Right renal cortex interstitium (tissue), 3 donors: ENCODE results near the gene CLDN5. TPM values are rescaled to one million over a fixed set of nuclear protein-coding genes. Genes with fewer than 3 reads are reported as not detected.
"Not testable (repeated sequence)": the region's sequence is repeated elsewhere in the genome, so short reads cannot be mapped to it uniquely, and the experiment has no call there.

Source experiments
- DNase-seq, 3 donors: peaks; one replicate each; pipeline ENCODE4 v3.0.0-alpha.2; 2013; ENCODE audit warnings: low read depth in 3 of 3, low spot score in 2 of 3
- polyA plus RNA-seq, 3 donors: library from polyadenylated mRNA; unstranded; fragments of 120-200 nt; gene quantifications; one replicate each; pipeline ENCODE4 v1.2.1, GENCODE V29; 2013; ENCODE audit not compliant: insufficient read length in 3 of 3

CLDN5 gene
- polyA plus RNA-seq, 3 donors, result 16.6 to 24.5 (median 22.2) TPM

DNA sequence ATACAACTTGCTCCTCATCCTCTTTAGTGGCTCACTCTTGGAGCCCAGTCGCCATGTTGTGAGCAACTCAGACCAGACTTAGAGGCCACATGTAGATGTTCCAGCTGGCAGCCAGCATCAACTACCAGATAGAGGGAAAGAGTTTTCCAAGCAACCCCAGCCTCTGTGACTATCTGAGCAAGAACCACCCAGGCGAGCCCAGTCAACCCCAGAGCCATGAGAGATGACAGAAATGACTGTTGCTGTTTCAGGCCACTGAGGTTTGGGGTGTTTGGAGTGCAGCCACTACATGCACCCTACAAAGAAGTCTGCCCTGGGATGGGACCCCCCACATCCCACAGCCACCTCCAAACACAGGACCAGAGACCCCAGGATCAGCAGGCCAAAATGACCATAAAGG is 24.8 kb upstream of the CLDN5 start:
- no peak for DNase-seq

DNA sequence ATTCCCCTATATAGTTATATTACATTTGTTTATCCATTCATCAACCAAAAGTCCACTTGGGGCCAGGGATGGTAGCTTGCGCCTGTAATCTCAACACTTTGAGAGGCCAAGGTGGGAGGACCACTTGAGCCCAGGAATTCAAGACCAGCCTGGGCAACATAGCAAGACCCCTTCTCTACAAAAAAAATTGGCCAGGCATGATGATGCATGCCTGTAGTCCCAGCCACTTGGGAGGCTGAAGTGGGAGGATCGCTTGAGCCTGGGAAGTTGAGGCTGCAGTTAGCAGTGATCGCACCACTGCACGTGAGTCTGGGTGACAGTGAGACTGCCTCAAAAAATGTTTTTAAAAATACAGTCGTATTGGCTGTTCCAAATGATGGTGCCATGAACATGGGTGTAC is 24.2 kb upstream of the CLDN5 start:
- not testable (repeated sequence) for DNase-seq

DNA sequence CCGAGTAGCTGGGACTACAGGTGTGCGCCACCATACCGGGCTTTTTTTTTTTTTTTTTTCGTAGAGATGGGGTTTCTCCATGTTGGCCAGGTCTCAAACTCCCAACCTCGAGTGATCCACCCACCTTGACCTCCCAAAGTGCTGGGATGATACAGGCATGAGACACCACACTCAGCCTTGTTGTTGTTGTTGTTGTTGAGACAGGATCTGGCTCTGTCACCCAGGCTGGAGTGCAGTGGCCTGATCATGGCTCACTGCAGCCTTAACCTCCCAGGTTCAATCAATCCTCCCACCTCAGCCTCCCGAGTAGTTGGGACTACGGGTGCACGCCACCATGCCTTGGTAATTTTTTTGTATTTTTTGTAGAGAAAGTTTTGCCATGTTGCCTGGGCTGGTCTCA is 23.4 kb upstream of the CLDN5 start:
- DNase-seq, result no peak

DNA sequence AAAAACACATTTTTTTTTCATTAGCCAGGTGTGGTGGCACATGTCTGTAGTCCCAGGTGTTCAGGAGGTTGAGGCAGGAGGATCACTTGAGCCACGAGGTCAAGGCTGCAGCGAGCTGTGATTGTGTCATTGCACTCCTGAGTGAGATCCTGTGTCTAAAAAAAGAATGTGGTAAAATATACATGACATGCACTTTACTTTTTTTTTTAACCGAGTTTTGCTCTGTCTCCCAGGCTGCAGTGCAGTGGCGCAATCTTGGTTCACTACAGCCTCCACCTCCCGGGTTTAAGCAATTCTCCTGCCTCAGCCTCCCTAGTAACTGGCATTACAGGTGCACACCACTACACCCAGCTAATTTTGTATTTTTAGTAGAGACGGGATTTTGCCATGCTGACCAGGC is 22.5 kb upstream of the CLDN5 start:
- DNase-seq, result no peak

DNA sequence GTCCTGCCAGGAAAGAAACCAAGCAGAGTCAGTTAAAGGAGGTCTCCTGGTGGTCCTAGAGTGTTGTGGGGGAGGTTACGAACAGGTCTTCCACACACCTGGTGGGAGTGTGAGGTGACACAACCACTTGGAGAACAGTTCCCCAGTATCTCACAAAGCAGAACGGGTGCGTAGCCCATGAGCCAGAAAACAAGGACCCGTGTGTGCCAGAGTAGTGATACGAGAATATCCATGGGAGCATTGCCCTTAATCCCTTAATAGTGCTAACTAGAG is 21.7 kb upstream of the CLDN5 start:
- no peak for DNase-seq

DNA sequence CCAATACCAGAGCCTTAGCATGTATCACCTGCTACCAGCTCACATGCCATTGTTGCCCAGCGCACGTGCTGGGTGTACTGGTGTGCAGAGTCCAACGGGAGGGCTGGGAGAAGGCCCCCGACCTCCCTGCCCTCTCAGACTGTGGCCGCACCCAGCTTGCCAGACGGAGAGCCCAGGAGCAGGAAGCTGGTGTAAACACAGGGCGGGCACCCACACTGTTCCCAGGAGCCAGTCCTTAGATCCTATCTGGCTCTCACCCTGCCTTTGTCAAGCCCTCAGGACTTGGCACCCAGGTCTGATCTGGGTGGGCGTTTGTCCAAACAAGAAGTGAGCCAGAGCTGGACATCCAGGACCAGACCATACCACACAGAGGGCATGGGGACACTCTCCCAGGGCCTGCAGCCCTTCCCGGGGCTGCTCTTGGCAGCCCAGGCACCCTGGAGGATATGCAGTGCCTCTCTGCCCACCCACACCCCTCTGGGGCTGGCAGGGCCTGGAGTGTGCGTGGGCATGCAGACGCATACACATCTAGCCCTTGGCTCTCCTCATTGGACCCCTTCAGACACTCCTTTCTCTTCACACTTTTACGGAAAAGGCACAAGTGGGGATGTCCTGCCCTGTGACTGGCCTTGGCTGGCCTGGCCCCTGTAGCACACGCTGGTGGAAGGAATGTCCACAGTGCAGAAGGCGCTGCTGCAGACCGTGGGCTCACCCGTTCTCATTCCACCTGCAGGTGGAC is 19.9 kb upstream of the CLDN5 start:
- no peak for DNase-seq

DNA sequence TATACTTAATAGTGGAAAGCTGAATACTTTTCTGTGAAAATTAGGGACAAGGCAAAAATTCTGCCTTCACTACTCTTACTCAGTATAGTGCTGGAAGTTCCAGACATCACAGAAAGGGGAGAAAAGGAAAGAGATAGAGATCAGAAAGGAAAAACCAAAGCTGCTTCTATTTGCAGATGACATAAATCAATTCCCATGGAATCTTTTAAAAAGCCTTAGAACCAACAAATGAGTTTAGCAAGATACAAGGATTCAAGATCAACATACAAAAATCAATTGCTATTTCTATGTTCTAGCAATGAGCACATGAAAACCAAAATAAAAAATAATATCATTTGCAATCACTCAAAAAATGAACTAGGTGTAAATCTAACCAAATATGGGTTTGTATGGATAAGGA is 16.2 kb upstream of the CLDN5 start:
- DNase-seq, result no peak

DNA sequence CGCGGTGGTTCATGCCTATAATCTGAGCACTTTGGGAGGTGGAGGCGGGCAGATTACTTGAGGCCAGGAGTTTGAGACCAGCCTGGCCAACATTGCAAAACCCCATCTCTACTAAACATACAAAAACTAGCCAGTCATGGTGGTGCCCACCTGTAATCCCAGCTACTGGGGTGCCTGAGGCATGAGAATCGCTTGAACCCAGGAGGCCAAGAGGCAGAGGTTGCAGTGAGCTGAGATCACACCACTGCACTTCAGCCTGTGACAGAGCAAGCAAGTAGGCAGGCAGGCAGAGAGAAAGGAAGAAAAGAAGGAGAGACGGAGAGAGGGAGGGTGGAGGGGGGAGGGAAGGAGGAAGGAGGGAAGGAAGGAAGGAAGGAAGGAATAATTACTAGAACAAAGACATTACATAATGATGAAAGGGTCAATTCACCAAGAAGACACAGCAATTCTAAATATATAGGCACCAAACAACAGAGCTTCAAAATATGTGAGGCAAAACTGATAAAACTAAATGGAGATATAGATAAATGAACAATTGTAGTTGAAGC is 13.8 kb upstream of the CLDN5 start:
- no peak for DNase-seq

DNA sequence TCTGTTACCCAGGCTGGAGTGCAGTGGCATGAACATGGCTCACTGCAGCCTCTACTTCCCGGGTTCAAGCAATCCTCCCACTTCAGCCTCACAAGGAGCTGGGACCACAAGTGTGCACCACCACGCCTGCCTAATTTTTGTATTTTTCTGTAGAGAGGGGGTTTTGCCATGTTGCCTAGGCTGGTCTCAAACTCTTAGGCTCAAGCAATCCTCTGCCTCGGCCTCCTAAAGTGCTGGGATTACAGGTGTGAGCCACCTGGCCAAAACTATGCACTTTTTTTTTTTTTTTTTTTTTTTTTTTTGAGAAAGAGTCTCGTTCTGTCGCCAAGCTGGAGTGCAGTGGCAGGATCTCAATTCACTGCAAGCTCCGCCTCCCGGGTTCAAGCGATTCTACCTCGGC is 12.4 kb upstream of the CLDN5 start:
- no peak for DNase-seq

DNA sequence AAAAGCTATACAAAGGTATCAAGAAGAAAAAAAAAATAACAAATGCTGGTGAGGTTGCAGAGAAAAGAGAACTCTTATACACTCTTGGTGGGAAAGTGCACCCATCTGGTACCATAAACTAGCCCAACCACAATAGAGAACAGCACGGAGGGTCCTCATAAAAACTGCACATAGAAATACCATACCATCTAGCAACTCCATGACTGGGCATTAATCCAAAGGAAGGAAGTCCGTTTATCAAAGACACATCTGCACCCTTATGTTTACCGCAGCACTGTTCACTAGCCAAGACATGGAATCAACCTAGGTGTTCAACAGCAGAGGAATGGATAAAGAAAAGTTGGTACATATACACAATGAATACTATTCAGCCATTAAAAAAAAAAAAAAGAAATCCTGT is 10.8 kb upstream of the CLDN5 start:
- no peak for DNase-seq

DNA sequence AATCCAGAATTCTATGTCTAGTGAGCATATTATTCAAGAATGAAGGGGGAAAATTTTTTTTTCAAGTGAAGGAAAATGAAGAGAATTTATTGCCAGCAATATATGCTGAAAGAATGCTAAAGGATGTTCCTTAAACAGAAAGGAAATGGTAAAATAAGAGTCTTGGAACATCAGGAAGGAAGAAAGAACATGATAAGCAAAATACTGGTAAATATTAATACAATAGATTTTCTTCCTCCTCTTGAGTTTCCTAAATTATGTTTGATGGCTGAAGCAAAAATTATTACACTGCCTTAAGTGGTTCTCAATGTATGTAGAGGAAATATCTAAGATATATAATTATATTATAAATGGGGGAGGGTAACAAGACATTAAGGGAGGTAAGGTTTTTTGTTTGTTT is 9.6 kb upstream of the CLDN5 start:
- DNase-seq, result no peak

DNA sequence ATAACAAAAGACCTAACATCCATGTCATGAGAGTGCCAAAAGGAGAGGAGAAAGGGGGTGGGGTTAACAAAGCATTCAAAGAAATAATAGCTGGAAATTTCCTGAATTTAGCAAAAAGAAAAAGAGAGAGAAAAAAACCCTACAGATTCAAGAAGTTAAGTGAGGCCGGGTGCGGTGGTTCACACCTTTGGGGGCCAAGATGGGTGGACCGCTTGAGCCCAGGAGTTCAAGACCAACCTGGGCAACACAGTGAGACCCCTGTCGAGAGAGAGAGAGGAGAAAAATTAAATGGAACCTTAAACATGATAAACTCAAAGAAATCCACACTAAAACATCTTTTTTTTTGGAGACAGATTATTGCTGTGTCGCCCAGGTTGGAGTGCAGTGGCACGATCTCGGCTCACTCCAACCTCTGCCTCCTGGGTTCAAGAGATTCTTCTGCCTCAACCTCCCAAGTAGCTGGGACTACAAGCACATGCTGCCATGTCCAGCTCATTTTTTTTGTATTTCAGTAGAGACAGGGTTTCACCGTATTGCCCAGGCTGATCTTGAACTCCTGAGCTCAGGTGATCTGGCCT is 8.9 kb upstream of the CLDN5 start:
- DNase-seq, result no peak

DNA sequence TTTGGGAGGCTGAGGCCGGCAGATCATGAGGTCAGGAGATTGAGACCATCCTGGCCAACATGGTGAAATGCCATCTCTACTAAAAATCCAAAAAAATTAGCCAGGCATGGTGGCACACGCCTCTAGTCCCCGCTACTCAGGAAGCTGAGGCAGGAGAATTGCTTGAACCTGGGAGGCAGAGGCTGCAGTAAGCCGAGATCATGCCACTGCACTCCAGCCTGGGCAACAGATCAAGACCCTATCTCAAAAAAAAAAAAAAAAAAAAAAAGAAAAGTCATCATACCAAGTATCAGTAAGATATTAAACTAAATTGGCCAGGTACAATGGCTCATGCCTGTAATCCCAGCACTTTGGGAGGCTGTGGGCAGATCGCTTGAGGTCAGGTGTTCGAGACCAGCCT is 7.1 kb upstream of the CLDN5 start:
- not testable (repeated sequence) for DNase-seq

DNA sequence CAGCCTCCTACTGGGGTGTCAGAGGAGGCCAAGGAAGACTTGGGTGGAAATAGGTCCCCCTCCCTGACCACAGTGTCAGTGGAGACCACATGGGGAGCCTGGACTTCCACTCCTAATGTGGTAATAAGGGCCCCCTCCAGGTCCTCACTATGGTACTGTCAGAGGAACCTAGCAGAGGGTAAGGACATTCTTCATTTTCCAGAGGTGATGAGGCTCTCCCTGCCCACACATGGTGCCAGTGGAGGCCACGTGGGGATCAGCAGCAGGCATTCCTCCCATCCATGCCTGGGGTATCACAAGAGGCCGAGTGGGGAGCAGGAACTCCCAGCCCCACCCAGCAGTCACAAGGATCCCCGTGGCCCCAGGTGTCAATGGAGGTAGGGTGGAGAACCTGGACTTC is 6.5 kb upstream of the CLDN5 start:
- DNase-seq, result no peak

DNA sequence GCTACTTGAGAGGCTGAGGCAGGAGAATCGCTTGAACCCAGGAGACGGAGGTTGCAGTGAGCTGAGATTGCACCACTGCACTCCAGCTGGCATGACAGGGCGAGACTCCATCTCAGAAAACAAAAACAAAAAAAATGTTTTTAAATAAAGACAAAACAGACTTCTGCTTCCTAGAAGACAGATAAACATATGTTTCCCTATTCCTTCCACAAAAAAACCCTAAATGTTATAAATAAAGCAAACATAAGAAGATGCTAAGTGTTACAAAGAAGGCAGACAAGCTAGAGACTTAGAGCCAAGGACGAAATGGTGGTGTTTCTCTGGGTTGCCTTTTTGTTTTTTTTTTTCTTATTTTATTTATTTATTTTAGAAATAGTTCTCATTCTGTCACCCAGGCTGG is 5.6 kb upstream of the CLDN5 start:
- no peak for DNase-seq

DNA sequence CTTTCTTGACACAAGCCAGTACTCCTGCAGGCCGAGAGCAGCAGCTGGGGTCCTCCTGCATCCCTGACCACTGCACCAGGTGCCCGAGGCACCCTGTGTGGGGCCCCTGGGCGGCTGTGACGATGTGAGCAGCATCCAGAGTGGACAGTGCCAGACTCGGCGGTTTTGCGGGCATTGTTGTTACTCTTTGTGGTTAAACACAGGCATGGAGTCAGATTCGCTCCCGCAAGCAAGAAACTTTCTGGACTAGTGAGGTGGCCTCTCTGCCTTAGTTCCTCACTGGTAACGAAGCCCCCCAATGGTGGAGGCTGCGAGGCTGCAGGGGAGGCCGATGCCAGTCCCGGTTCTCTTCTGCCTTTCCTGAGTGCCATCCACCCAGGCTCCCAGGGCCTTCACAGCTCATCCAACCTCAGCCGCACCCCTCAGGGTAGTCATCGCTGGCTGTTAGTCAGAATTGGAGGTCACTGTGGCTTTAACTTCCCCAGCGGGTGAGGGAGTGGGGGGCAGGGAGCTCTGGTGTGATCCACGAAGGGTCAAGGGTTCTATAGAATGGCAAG is 3.7 kb upstream of the CLDN5 start:
- no peak for DNase-seq

DNA sequence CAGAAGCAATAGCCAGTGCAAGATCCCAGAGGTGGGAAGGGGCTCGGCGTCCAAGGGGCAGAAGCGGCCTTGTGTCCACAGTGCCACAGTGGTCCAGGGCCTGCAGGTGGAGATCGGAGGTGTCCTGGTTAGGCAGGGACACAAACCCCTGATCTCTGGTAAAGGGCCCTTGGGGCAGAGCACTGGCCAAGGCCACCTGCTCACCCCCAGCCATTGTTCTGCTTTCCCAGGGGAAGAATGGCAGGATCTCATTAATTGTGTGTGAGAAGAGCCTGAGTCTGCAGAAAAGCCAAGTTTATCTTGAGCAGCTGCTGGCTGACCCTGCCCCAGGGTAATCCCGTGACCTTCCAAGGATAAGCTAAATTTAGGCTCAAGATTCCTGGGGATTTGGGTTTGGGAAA is 3.1 kb upstream of the CLDN5 start:
- DNase-seq, result no peak

DNA sequence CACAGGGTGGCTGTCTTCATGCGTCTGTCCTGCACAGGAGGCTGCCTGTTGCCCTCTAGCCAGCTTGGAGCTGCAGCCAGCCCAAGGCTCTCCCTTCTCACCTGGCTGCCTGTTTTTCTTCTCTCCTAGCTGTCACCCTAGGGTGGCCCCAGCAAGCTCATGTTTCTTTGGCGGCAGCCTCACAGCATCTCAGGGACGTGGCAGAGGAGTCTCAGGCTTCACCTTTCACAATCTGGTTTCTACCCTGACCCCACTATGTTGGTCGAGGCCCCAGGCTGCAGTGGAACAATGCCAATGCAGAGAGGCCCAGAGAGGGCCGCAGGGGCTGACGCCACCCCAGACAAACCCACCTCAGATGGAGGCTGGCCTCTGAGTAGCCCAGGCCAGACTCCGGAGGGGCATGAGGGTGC is 2.5 kb upstream of the CLDN5 start:
- no peak for DNase-seq

DNA sequence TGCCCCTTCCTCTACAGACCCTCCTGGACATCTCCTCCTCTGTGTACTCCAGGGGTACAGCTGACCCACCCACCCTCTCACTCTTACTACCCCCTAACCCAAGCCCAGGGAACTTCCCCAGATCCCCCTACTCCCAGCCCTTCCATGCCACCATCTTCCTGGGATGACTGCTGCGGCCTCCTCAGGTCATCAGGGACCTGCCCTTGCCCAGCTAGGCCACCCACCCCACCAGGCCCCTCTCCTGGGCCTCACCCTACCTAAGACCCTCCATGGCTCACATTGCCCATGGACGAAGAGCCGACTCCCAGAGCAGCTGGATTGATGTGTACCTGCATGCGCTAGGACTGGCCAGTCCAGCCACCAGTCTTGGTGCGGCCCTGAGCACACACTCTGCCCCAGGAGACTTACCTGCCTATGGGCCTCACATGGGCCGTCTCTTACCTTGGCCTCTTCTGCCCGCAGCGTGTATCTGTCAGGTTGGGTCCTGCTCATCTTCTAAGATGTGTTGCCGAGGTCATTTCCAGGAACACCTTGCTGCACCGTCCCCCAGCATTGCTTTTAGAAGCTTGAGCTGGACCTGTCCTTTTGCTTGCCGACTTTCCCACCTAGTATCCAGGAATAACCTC is 2.0 kb upstream of the CLDN5 start:
- no peak for DNase-seq

DNA sequence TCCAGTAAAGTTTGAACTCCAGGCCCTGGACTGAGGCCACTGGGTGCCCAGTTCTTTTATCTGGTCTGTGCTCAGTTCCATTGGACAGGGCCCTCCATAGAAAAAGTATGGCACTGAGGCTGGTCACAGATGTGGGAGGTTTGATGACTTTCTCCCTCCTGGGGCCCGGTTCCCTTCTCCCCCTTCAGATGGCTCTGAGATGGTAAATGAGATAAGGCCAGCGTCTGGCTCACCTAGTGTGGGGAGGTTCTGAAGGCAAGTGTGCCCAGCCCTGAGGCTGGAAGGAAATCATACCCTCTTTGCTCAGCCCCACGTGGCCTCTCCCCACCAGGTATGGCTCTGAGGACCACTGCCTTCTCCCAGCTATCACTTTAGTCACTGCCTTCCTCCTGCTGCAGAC is 1.5 kb upstream of the CLDN5 start:
- no peak for DNase-seq

DNA sequence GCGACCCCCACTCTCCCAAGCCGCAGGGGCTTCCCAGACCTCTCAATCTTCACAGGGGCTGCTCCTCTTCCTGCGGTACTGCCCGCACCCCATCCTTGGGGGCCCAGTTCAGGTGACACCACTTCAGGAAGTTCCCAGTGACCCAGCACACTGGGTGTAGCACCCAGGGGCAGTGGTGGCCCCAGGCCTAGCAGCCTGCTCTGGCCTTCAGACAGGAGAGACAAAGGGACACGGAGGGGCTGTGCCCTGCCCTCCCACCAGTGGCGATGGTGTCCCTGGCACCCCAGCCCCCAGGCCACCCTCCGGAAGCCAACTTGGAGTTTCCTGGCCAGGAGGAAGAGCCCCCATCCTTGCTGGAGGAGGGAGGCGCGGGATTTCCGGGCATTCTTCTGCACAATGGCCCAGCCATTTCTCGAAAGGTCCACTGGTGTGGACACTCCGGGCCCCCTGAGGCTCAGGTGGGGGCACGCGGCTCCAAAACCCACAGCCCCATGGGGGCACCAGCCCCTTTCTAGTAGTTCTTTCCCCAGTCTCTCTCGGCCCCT is 978 bp upstream of the CLDN5 start:
- DNase-seq, result no peak
